Islet of Langerhans (tissue), 1 donor: ENCODE data around the gene TSPAN14.
"Not testable (repeated sequence)": the region's sequence is repeated elsewhere in the genome, so short reads cannot be mapped to it uniquely, and the experiment has no call there.

ENCODE experiments used
- FAIRE-seq: peaks from one replicate; lab custom pipeline; 2011; peaks lifted over from hg19 to GRCh38; lab: Jason Lieb, UNC

The TSPAN14 gene

GRCh38 chr10:80471001-80471400 is 16.9 kb downstream of the TSPAN14 start:
- FAIRE-seq: no peak

DNA sequence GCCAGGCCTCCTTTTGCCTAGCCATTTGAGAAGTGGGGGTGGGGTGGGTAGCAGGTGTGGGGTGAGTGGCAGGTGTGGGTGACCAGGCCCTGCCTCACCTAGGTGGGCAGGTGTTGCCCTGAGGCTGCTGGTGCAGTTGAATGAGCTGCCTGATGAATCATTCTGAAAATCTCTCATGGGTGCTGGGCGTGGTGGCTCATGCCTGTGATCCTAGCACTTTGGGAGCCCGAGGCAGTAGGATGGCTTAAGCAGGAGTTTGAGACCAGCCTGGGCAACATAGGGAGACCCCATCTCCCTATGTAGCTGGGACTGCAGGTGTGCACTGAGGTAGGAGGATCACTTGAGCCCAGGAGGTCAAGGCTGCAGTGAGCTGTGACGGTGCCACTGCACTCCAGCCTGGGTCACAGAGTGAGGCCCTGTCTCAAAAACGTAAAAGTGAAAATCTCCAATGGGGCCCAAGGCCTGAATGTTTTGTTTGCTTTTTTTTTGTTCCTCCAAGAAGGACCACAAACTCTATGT is 17.7 kb downstream of the TSPAN14 start:
- FAIRE-seq: no peak

DNA sequence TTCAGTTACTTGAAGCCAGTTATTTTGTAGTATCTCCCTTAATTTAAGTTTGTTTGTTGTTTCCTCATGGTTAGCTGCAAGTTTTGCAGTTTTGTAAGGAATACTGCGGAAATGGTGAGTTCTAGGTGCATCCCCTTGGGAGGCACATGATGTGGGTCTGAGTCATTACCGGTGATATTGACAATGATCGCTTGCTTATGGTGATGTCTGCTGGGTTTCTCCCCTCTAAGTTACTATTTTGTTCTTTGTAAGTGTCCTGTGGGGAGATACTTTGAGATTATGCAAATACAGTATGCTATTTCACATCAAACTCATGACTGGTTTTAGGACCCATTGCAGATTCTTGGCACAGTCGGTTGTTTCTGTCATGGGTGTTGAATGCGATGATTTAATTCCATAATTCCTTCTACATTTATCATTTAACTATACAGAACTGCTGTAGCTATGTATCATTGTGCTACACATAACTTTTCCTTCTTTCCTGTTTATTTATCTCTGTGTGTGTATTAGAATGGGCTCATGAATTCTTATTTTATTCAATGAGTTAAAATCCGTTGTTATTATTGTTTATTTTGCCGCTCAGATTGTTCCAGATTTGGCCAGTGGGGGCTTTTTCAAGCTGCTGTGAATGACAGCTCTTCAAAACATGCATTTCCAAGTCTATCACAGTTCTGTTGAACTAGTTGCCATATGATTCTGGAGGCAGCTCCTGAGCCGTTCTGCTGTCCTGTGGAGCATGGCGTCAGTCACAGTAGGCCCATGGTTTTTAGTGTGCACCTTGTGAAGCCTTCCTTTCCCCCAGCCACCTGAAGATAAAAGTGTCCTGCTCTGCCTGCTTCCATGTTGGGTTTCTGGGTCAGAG is 18.4 kb downstream of the TSPAN14 start:
- no peak for FAIRE-seq

- no peak for FAIRE-seq
These were observed 19.1 kb downstream of the TSPAN14 start for GRCh38 chr10:80473096-80473657.

- FAIRE-seq: no peak
These were observed 19.8 kb downstream of the TSPAN14 start for GRCh38 chr10:80473692-80474596.

DNA sequence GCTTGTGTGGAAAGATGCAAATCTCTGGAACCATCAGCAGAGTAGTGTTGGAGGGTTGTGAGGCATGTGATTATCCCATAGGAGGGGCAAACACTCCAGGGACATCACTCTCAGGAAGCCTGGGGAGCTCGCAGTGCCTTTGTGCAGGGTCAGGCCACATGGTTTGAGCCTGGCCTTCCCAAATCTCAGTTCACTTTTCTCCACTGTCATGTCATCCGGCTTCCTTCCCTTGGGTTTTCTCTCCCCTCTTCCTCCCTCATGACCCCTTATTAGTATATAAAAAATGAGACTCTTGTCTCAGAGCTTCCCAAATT is 20.4 kb downstream of the TSPAN14 start:
- FAIRE-seq: no peak

DNA sequence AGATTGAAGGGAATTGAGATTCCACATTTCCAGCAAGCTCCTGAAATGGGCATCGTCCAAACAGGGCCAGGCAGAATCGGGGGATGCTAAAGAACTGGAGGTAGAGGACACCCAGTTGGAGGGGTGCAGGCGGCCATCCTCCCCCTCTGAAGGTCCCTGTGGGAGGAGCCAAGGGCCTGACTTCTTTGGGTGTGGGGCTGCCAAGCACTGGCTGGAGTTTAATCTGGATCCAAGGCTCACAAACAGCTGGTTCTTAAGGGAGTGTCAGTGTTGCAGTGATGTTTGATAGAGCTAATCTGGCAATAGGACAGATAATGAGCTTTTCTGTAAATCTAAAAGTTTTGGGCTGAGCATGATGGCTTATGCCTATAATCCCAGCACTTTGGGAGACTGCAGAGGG is 20.8 kb downstream of the TSPAN14 start:
- FAIRE-seq: no peak

DNA sequence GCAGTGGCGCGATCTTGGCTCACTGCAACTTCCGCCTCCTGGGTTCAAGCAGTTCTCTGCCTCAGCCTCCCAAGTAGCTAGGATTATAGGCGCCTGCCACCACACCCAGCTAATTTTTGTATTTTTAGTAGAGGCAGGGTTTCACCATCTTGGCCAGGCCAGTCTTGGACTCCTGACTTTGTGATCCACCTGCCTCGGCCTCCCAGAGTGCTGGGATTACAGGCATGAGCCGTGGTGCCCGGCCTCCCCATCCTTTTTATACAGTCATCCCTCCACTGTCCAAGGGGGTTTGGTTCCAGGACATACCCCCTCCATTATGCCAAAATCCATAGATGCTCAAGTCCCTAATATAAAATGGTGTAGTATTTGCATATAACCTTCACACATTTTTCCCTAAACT is 21.5 kb downstream of the TSPAN14 start:
- not testable (repeated sequence) for FAIRE-seq

- no peak for FAIRE-seq
These were observed 22.6 kb downstream of the TSPAN14 start for GRCh38 chr10:80476685-80477084.

- FAIRE-seq: no peak
These were observed 23.7 kb downstream of the TSPAN14 start for GRCh38 chr10:80477813-80478212.

DNA sequence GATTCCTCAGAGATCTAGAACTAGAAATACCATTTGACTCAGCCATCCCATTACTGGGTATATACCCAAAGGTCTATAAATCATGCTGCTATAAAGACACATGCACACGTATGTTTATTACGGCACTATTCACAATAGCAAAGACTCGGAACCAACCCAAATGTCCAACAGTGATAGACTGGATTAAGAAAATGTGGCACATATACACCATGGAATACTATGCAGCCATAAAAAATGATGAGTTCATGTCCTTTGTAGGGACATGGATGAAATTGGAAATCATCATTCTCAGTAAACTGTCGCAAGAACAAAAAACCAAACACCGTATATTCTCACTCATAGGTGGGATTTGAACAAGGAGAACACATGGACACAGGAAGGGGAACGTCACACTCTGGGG is 26.3 kb downstream of the TSPAN14 start:
- FAIRE-seq: not testable (repeated sequence)

DNA sequence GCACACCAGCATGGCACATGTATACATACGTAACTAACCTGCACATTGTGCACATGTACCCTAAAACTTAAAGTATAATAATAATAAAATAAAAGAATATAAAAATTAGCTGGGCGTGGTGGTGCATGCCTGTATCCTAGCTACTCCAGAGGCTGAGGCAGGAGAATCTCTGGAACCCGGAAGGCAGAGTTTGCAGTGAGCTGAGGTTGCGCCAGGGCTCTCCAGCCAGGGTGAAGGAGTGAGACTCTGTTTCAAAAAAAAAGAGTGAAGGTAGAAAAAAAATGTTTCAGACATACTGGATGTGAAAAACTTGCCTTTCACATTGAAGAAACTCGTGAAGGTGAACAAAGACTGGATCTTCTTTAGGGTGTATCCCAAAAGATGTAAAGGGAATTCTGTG is 26.7 kb downstream of the TSPAN14 start:
- no peak for FAIRE-seq

DNA sequence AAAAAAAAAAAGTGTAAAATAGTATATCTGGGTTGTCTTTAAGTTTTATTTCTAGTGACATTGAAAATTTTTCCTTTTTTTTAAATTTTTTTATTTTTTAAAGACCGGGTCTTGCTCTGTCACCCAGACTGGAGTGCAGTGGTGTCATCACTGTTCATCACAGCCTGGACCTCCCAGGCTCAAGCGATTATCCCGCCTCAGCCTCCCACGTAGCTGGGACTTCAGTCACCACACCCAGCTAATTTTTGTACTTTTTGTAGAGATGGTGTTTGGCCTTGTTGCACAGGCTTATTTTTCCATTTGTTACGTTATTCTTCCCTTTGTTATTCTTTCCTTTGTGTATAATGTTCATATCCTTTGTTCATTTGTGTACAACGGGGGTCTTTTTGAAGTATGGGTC is 30.1 kb downstream of the TSPAN14 start:
- no peak for FAIRE-seq

GRCh38 chr10:80484676-80485075 is 30.6 kb downstream of the TSPAN14 start:
- no peak for FAIRE-seq

GRCh38 chr10:80485076-80485945 is 31.2 kb downstream of the TSPAN14 start:
- no peak for FAIRE-seq

DNA sequence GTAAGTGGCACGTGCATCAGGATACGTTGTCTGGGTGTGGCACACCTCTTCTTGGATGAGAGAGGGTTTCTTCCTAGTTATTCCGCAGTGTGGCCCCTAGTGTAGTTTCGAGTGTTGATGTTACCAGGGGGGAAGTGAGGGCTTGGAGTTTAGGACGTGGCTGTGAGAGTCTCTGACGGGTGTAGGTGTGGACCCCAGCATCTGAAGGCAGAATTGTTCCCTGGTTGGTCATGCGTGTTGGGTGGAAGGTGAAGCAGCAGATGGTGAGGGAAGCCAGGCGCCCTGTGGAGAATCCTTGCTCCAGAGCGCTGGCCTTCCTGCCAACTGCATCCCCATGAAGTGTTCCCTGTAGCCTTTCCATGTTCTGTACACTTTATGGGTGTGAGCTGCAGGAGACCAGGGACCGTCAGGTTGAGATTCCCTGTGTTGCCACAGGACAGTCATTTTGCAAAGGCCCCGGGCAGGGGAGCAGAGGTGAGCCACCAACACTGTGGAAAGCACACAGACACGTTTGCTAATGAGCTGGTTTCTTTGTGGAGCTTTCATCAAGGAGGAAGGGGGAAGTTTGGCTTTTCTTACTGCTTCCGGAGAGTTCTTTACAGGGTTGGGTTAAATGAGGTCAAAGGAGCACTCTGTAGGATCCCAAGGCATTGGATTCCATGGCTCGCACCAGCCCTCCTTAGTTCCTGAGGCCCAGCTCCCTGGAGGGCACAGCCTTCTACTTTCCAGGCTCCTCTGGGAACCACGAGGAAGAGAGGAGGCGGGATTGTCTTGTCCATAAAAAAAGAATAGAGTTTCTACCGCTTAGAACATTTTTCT is 32.0 kb downstream of the TSPAN14 start:
- no peak for FAIRE-seq

DNA sequence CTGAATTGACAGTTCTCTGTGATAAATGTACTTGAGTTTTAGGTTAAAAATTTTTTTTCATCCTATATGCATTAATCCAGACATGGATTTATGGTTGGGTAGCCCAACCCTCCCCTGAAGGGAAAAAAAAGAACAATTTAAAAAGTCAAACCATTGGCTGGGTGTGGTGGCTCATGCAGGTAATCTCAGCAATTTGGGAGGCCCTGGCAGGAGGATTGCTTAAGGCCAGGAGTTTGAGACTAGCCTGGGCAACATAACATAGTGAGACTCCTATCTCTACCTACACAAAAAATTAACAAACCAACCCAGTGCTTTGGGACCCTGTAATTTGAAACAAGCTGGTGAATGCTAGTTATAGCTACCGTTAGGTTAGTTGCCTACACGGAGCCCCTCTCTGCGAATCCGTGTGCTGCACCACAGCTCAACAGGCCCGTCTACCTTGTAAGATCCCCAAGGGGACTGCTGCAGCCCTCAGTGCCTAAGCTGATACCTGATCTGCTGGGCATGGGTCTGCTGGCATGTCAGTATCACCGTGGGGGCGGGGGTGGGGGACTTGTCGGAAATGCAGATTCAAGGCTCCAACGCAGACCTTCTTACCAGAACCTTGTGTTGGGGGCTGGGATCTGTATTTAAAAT is 32.8 kb downstream of the TSPAN14 start:
- FAIRE-seq: no peak

- no peak for FAIRE-seq
These were observed 33.3 kb downstream of the TSPAN14 start for GRCh38 chr10:80487421-80487785.

DNA sequence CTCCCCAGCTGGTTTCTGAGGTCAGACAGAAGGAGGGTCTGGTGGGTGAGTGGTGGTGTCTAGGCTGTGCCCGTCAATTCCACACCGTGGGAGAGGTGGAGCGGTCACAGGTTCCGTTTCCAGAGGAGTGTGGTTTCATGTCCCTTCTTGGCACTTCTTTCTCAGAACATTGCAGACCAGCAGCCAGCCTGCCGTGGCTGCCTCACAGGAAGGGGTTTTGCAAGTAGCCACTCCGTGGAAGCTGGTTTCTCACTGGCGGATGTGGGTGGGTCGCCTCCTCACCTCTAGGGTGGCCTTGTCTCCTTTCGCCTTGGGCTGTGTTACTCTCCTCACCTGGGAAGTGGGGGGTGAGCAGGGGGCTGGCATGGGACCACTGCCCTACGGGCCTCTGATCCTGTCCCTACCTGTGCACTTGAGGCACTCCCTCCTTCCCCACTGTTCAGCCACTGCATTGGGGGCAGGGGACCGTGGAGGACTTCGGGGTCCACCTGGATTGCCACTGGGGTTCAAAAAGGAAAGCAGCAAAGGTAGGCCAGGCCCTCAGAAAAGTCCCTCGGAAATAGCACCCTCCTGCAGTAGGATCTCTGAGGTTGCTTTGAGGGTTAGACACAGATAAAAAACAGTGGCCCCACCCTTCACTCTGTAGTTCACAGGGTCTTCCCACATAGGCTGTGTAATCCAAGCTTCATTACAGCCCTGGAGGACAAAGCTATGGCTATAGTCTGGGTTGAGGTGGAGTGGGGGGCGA is 33.9 kb downstream of the TSPAN14 start:
- no peak for FAIRE-seq

DNA sequence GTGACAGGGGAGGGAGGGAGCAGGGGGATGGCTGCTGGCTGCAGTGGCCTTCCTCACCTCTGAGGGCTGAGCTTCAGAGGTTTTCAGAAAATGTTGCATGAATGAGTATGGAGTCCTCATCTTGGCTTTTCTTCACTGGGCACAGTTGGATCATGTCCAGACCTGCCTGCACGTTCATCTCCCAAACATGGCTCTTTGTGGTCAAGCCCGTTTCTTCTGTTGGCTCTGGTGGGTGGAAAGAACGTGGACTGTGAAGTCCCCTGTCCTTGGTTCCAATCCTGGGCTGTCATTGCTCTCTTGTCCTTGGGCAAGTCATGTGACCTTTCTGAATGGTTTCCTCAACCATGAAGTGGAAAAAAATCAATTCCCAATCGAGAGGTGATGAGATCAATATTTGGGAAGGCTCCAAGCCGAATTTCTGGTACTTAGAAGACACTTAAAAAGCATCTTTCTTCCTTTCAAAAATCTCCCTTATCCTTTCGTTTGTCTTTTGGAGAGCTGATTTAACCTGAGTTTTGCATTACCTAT is 34.5 kb downstream of the TSPAN14 start:
- no peak for FAIRE-seq
